GM19463 (cell line): ENCODE results near the gene TAS1R2.
"Not testable (repeated sequence)": the region's sequence is repeated elsewhere in the genome, so short reads cannot be mapped to it uniquely, and the experiment has no call there.

ENCODE experiments used
- ATAC-seq: cut with Tn5 transposase; IDR thresholded peaks from one replicate; pipeline ENCODE4 v1.9.1; 2021; ENCODE audit warnings: mild to moderate bottlenecking, moderate library complexity; ENCODE audit not compliant: unreplicated experiment

TAS1R2 gene

DNA sequence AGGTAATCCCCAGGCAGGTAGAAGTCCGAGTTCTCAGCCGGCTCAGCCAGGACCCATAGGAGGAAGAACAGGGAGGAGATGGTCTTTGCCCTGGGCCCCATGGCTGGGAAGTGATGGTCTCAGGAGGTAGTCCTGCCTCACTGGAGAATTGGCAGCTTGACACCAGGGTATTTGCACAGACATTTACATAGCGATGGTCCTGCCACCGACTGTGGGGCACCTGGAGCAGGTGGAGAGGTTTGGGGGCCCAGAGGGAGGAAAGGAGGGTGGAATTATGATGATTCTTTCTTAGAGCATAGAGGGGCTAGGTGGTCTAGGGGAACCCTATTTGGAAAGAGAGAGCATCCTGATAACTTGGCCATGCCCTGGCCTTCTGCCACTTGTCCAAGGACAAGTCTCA lies at the start of gene TAS1R2:
TSS of gene TAS1R2 (minus strand) at position 101 of the 400 bp plus-strand sequence. CDS start at position 101, 0 bp downstream.
- ATAC-seq: no peak

DNA sequence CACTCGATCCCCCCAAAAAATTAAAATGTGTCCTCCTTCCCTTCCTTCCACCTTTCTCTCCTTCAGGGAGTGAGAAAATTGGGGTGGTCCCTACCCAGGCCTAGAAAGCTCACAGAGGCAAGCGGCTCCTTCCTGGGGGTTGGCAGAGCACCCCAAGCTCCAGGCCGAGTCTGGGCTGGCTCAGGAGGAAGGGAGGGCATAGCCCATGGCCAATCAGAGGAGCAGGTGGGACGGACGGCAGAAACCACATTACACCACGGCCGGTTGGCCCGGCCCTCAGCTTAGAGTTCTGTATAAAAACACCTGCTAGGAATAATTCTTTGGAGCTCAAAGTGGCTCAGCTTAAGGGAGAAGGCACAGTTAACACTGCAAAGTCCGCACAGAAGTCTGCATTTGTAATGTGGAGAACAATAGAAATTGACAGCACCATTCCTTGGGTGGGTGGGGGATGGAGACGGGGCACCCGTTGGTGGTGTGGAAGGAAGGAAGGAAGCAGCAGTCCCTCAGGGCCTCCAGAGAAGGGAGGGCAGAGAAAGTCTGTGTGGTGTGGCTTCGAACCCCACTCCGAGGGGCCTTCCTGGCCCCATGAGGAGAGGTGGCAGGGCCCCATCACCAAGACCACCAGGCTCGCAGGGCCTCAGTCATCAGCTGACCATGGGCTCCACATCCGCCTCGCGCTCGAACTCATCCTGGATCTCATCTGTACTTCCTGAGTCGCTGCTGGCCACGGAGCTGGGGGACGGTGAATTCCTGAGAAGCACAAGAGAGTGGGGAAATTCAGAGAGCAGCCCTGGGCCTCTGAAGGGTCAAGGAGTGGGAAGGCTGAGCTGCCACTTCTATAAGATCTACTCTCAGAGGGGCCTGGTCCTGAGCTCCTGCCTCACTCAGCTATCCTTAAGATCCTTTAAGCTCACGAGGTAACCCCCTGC lies 48.7 kb upstream of the TAS1R2 start:
- no peak for ATAC-seq

DNA sequence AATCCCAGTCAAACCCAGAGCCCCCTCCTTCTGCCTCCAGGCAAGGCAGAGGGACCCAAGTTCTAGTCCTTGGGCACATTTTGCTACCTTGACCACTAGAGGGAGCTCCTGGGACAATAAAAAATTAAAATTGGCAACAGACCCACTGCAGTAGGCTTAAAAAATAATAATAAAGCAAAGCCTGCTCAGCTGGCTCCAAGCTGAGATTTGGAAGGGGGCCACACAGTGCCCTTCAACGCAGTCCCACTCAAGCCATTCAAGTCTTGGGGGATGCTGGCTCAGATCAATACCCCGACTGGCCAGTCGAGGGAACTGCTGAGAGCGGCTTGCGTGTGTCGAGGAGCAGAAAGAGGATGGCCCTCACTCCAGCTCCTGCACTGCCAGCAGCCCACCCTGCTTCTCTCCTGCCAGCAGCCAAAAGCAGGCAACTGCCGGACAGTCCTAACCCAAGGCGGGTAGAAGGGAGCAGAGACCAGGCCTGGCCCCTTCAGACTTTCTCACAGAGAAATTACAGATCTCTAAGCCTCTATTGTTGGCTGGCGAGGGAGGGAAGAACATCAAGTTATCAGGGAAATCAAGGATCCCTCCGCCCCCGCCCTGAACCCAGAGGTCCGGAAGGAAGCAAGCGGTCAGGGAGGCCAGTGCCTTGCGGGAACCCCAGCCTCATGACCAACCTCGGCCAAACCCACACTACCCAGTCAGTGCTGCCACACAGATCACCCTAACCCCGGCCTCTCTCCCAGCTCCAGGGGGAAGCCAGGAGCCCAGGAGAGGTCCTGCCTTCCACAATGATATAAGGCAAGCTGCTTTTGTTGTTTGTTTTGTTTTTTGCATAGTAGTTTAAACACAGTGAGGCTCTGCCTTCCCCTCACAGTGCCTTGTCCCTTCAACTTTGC lies 47.8 kb upstream of the TAS1R2 start:
- ATAC-seq: no peak

DNA sequence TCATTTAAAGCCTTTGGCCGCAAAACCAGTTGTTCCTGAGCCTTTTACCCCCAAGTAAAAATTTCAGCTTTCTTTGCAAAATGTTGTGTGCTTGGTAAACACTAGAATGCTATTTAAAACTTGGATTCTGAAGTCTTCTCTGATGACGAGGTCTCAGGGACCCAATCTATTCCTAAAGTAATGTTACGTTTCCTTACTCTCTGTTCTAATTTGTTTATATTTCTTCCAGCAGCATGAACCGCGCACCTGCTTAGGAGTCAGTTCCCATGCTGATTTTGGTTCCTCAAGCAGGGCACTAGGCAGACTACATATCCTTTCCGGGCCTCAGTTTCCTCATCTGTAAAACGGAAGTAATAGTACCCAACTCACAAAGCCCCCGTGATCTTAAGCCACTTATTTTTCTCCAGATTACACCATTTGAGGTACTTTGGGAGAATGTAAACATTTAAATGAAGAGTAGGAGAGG lies 43.9 kb upstream of the TAS1R2 start:
- ATAC-seq: no peak

DNA sequence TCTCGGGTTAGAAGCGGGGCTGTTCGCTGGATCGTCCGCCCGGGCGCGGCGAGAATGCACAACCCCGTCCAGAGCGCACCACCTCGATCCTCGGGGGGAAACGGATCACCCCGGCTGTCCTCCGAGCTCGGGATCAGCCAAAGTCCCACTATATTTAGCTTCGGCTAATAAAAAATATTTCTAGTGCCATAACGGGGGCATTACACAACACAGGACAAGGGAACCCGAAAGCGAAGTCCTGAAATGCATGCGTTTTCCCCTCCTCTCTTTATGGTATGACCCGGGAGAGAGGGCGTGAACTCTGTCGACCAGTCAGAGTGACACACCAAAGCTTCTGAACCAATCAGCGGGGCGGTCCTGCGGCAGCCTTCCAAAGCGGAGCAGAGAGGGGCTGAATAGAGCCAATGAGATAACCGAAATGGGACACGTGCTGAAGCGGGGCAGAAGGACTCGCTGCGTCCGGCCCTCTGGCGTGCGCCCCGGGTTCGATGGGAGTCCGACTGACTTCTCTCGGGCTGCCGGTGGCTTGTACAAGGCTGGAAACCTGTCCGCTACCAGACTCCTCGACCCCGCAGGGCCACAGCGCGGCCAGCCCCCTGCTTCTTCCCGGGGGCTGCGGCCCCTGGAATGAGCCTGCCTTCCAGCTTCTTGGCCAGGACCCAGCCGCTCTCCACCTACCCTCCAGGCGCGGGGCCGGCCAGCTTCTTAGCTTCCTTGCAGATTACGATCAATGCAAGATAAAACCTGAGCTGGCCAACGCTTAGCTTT lies 43.2 kb upstream of the TAS1R2 start, which contains the start of gene ALDH4A1:
TSS of gene ALDH4A1 (minus strand) at position 33 of the 768 bp plus-strand sequence. CDS start at position 1, 32 bp downstream.
- peak; percentile 97 for ATAC-seq

DNA sequence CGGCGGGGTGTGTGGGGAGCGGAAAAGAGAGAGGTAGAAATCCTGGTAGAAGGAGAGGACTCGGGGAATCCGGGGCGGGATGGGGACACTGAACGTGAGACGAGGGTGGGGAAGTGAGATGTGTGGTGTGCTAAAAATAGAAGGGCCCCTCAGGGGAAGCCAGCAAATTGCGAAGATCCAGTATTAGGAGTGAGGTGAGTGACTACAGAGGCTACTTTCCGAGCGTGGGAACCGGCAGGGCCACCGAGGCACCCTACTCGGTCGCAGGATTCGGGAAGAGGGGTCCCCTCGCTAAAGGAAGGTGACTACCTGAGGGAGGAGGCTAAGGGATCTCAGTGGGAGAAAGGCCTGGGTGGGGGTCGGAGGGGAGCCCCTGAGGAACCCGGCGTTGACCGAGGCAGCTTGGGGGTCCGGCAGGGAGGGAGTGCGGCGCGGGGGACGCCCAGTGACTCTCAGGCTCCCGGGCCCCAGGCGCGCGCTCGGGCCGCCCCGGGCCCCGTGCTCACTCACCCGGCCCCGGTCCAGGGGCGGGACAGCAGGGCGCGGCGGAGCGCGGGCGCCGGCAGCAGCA lies 42.6 kb upstream of the TAS1R2 start:
- no peak for ATAC-seq

DNA sequence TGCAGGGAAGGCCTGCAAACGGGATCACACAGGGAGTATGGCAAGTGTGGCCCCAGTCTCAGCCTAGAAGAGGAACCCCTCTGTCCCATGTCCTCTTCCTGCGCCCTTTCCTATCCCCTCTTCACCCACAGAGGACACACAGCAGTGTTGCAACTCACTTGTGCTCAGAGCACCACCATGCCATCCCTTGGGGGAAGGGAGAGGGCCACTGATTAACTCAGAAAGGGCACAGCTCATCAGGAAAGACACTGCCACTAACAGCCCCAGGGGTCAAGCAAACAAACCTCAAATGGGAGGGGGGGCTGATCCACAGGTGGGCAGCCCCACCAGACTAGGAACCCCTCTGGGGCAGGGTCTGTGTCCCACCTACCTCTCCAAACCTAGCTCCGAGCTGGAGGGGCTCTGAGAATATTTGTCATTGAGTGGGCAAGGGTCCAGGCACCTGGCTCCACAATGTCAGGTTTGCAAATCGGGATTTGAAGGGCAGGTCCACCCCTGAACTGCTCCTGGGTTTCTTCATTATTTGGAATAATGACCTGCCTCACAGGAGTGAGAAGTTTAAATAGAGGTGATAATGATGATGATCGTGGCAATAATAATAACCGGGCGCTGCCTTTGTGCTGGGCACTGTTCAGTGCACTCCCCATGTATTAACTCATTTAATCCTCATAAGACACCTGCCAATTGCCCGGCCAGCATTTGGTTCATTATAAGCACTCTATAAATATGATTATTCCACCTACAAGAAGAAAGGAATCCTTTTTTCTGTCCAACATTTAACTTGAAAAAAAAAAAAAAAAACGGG lies 41.9 kb upstream of the TAS1R2 start:
- ATAC-seq: no peak

DNA sequence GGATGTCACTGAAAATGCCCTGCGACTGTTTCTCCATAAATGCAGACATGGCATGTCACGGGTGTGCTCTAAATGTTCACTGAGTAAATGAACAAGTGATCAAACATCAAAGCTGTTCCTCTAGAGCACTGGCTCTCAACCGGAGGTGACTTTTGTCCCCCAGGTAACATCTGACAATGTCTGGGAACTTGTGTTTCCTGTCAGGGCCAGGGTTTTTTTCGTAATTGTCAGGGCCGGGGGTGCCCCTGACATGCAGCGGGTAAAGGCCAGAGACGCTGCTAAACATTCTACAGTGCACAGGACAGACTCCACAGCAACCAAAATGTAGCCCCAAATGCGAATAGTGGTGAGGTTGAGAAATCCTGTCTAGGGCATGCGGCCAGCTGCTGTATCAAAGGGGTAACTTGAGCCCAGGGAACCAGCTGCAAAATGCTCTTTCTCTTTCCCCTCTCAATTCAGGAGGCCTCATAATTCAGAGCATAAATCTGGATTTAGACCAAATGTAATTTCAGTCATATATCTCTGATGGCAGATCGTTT lies 40.9 kb upstream of the TAS1R2 start:
- no peak for ATAC-seq

DNA sequence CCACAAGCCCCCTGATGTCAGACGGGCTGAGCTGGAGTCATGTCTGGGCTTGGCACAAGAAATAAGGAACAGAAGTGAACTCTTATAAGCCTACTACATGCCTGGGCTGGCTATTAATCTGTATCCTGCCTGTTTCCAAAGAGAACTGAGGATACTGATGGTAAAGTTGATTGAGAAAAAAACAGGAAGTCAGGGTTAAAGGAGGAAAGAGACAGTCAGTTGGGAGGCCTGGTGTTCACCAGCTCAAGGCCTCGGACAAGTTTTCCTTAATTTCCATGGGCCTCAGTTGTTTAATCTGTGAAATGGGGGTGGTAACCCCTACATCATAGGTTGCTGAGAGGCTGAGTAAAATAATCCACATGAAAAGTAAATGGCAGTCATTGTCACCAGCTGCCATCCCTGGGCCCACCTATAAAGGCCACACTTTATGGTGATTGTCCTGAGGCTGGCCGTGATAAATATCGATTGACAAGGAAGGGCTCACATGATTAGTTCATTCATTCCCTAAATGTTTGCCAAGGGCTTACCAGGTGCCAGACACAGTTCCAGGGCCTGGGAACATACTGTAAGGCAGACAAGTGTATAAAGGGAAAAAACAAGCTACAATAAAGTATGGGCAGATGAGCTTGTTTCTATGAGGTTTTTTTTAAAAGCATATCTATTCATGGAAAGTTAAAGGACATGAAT lies 40.0 kb upstream of the TAS1R2 start:
- no peak for ATAC-seq

DNA sequence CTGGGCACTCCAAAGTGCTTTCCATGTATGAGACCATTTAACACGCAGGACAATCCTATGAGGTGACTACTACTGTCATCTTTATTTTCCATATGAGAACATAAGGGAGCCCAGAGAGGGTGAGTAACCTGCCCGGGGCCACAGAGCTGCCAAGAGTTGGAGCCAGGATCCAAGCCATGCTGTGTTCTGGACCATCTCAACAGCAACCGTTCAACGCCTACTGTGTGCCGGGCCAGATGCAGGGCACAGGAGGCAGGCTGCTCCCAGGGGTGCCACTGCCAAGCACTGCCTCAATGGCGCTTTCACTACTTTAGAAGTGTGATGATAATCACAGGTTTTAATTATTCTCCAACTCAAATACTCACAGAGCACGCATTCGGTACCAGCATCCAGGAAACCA lies 39.1 kb upstream of the TAS1R2 start:
- no peak for ATAC-seq

DNA sequence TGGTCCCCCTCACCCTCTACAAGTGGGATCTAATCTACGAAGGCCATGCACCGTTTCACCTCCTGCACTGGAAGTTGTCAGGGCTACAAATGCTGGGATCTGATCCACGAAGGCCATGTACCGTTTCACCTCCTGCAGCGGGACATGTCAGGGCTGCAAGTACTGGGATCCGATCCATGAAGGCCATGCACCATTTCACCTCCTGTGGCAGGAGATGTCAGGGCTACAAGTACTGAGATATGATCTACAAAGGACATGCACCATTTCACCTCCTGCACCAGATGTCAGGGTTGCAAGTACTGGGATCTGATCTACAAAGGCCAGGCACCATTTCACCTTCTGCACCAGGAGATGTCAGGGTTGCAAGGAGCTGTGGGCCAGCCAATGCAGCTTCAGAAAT lies 35.9 kb upstream of the TAS1R2 start:
- ATAC-seq: no peak

DNA sequence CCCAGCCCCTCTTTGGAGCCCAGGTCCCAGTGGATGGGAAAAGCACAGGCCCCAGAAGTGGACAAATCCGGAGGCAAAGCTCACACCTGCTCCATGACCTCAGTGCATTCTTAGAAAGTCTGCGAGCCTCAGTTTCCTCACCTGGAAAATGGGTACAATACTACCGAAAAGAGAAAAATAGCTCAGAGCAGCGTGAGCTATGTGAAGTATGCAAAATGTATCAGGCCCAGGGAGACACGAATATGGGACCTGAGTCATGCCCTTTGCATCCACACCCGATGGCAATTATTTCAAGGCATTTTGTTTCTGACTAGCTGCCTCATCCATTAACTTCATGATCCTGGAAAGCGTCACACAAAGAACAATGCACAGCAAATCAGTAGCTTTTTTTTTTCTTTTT lies 33.7 kb upstream of the TAS1R2 start:
- no peak for ATAC-seq

DNA sequence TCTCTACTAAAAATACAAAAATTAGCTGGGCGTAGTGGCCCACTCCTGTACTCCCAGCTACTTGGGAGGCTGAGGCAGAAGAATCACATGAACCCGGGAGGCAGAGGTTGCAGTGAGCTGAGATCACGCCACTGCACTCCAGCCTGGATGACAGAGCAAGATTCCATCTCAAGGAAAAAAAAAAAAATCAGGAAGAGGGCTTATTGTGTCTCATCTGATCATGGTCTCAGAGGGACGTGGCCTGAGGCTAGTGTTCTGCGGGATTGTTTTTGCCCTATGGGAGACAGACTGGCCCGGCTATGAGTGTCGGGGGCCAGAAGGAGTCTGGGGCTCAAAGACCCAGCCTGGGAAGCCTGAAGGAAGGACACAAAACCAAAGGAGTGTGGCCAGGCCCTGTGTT lies 32.4 kb upstream of the TAS1R2 start:
- ATAC-seq: not testable (repeated sequence)

DNA sequence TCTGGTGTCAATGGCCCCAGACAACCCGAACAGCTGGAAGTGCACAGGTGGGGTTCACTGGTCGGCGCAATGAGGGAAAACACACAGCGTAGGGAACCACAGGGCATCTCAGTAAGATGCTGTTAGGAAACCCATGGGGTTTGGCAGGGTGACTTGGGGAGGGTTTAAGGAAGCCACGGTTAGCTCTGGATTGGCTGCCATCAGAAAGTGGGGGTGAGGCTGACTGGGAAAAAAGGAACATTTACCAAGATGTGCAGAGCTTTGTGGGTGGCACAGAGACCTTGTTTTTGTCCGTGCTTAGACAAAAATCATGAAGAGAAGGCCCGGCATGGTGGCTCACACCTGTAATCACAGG lies 31.9 kb upstream of the TAS1R2 start:
- no peak for ATAC-seq

DNA sequence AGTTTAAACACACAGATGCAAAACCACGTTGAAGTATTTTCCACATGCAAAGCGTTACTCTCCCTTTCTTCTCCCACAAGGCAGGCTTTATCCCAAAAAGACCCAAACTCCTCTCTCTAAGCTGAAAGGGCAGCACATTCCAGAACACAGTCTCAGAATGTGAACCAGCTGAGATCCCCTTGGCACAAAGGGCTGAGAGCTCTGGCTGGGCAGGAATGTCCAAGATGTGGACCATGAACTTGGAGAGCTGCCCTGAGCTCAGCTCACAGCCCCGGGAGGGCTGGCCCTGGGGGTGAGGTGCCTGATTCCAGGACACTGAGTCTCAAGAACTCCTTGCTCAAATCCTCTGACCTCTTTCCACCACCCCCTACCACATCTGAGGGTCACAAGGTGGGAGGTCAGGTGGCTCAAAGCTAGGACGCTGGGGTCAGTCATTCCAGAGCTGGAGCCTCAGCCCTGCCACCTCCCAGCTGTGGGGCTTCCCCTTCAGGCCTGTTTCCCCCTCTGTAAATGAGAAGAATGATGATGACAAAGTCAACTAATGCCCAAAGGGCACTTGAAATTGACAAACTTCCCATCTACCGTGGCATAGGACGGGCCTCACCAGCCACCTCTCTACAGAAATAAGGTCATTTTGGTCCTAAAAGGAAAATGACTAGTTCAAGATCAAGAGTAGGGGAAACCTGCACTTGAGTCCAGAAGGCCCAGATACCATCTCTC lies 31.4 kb upstream of the TAS1R2 start:
- ATAC-seq: no peak

DNA sequence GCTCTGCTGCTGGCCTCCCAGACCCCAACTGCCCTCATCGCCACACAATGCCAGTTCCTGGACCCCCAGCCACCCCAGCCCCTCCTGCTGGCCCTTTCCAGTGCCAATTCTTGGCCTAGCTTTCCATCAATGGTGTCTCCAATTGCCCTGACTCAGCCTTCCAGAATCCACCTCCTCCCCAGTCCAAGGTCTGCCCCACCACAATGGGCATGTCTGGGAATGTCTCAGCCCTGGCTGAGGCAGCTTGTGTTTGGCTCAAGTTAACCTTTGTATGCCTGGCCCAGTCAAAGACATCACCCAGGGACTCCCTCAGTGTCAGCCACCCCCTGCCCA lies 26.5 kb upstream of the TAS1R2 start:
- no peak for ATAC-seq

DNA sequence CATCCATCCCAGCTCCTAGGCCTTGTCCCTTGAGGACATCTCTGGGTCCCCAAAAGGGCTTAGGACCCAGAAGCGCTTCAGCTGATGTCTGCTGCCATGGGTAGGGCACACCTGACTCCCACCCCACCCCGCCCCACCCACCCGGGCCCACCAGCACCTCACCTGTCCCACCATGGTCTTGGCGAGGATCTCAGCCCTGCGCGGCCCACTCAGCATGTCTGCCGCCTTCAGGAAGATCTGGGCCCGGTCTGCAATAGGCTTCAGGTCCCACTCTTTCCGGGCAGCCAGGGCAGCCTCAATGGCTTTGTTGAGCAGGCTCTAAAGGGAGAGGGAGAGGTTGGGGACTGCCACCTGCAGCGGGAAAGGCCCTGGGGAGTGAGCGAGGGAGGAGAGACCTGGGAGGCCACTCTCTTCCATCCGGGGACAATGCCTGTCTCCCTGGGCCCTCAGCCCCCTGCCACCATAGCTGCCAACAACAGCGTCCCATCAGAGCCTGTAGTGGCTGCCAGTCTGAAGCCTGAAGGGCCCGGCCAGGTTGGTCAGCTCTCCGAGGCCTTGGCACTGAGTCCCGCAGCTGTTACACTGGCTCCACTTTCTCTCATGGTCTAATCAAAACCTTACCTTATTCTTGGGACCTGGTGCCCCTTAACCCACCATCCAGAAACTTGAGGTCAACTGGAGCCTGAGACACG lies 26.0 kb upstream of the TAS1R2 start:
- no peak for ATAC-seq

DNA sequence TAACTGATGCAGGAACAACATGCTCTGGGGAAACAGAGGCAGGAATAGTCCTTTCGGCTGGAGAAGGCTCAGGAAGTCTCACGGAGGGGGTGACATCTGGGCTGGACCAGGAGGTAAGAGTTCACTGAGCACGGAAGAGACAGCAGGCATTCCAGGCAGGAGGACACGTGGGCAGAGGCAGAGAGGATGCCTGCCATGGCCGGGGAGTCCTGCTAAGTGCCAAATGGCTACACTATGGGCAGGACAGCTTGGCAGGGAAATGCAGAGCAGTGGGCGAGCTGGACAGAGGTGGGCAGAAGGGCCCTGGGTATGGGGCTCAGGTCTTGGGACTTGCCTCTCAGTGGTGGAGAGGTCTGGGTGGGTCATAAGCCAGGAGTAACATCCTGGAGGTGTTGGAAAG lies 25.3 kb upstream of the TAS1R2 start:
- ATAC-seq: no peak
